ENCODE measurements around the gene MRPL23. TPM values are rescaled to one million over a fixed set of nuclear protein-coding genes. Genes with fewer than 3 reads are reported as not detected.

Gene MRPL23
- total RNA-seq, 1 donor: 65.4 TPM

- Histone ChIP-seq H3K9me3 (ENCODE audit: low read depth, low read length) (no peaks in the 10 kb centered on the region), H3K4me1 (ENCODE audit: insufficient read depth, low read length) (no peaks in the 10 kb centered on the region), H3K4me3 (ENCODE audit: low read length) (no peak overlapping the region), H3K27me3 (ENCODE audit: insufficient read depth, low read length) (no peaks in the 10 kb centered on the region)
Measured at GRCh38 chr11:2004466-2004865, 57.3 kb downstream of the MRPL23 start.

Other genes with a start within 250 kb of the MRPL23 start
- gene IFITM10, start 196.7 kb upstream of the MRPL23 start, total RNA-seq: 4.8 TPM
- 253 TPM for gene CTSD, start 183.4 kb upstream of the MRPL23 start, total RNA-seq
- not detected for gene SYT8, start 112.3 kb upstream of the MRPL23 start, total RNA-seq
- 8.6 TPM for gene TNNI2, start 108.4 kb upstream of the MRPL23 start, total RNA-seq
- gene LSP1, start 94.2 kb upstream of the MRPL23 start, total RNA-seq: 357 TPM
- gene PRR33, start 55.4 kb upstream of the MRPL23 start, total RNA-seq: not detected
- gene TNNT3, start 27.6 kb upstream of the MRPL23 start, total RNA-seq: 5.1 TPM
- not detected for gene H19, start 50.5 kb downstream of the MRPL23 start, total RNA-seq
- not detected for gene IGF2, start 192.1 kb downstream of the MRPL23 start, total RNA-seq
- not detected for gene INS, start 213.9 kb downstream of the MRPL23 start, total RNA-seq
- gene TH, start 224.5 kb downstream of the MRPL23 start, total RNA-seq: not detected